ENCODE data around the gene TAF1C. TPM values are rescaled to one million over a fixed set of nuclear protein-coding genes. Genes with fewer than 3 reads are reported as not detected.
"Not testable (repeated sequence)": the region's sequence is repeated elsewhere in the genome, so short reads cannot be mapped to it uniquely, and the experiment has no call there.

Gene TAF1C
- total RNA-seq, 1 donor from 2014 or later: 14.1 TPM

DNA sequence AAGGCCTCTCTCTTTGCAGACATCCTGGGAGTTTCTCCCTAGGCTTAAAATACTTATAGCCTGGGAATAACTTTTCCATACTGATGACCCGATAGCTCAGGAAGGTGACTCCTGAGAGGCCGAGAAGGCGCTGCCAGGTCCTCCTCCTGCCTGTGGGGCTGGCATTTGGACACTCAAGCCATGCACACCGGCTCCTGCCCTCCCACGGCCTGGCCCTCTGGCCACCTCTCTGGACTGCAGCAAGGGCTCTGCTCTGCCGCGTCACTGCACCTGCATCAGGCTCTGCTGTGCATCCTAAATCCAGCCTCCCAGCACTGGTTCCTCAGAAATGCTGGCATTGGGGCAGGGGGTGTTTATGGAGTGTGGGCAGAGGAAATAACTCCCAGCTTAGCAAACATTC, 38.7 kb upstream of the TAF1C start:
- Histone ChIP-seq H3K27me3 (ENCODE audit: control insufficient read depth in 3 of 3, insufficient read depth in 3 of 3, low read length in 3 of 3) (no peaks in the 10 kb centered on the region), H3K9ac (ENCODE audit: low read depth in 1 of 3, low read length in 3 of 3) (no peak overlapping the region), H3K4me3 (ENCODE audit: low read length in 3 of 3) (no peak overlapping the region), H3K27ac (ENCODE audit: low read depth, low read length) (no peak overlapping the region), H3K4me1 (ENCODE audit: control insufficient read depth in 3 of 3, insufficient read depth in 3 of 3, low read length in 3 of 3) (peaks cover 7 to 10% (median 10%) of the 10 kb centered on the region in 3 donors), H3K9me3 (ENCODE audit: control insufficient read depth in 3 of 3, low read length in 3 of 3) (no peaks in the 10 kb centered on the region), H3K36me3 (ENCODE audit: control insufficient read depth in 3 of 3, insufficient read depth in 3 of 3, low read length in 3 of 3) (no peaks in the 10 kb centered on the region)

DNA sequence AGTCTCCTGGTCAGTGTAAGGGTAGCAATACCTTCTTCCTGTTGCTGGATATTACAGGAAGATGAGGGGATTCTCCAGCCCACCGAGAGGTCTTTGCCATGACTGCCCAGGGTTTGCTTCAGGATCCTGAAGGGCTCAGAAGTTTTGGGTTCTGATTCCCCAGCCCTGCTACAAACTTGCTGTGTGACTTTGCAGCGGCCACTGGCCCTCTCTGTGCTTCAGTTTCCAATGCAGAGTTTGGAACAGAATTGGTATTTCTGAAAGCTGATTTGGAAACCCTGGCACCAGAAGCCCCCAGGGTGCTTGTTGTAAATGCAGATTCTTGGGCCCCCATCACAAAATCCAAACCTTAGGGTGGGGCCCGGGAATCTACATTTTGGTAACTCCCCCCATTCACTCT, 38.3 kb upstream of the TAF1C start:
- H3K9me3 ChIP-seq (ENCODE audit: control insufficient read depth in 3 of 3, low read length in 3 of 3): no peaks in the 10 kb centered on the region
- no peaks in the 10 kb centered on the region for H3K36me3 ChIP-seq (ENCODE audit: control insufficient read depth in 3 of 3, insufficient read depth in 3 of 3, low read length in 3 of 3)
- no peaks in the 10 kb centered on the region for H3K27me3 ChIP-seq (ENCODE audit: control insufficient read depth in 3 of 3, insufficient read depth in 3 of 3, low read length in 3 of 3)
- H3K4me1 ChIP-seq (ENCODE audit: control insufficient read depth in 3 of 3, insufficient read depth in 3 of 3, low read length in 3 of 3): peaks cover 7 to 10% (median 10%) of the 10 kb centered on the region in 3 donors
- no peak overlapping the region for H3K27ac ChIP-seq (ENCODE audit: low read depth, low read length)
- H3K9ac ChIP-seq (ENCODE audit: low read depth in 1 of 3, low read length in 3 of 3): no peak overlapping the region
- no peak overlapping the region for H3K4me3 ChIP-seq (ENCODE audit: low read length in 3 of 3)

DNA sequence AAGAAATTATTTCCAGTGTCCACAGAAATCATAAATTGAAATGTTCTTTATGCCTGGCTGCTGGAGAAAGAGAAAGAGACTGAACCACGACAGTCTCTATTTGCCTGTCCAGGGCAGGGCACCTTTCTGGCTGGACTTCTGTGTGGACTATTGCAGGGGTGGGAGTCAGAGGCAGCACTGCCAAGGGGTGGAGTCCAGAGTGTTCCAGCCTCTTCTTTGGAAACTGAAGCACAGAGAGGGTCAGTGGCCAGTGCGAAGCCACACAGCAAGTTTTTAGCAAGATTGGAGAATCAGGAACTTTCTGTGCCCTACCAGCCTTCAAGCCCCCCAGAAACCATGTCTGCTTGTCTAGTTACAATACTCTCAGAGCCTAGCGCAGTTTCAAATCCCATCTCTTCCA, 37.7 kb upstream of the TAF1C start:
- H3K4me3 ChIP-seq (ENCODE audit: low read length in 3 of 3): no peak overlapping the region
- no peaks in the 10 kb centered on the region for H3K36me3 ChIP-seq (ENCODE audit: control insufficient read depth in 3 of 3, insufficient read depth in 3 of 3, low read length in 3 of 3)
- H3K9me3 ChIP-seq (ENCODE audit: control insufficient read depth in 3 of 3, low read length in 3 of 3): no peaks in the 10 kb centered on the region
- no peak overlapping the region for H3K9ac ChIP-seq (ENCODE audit: low read depth in 1 of 3, low read length in 3 of 3)
- peaks cover 7 to 10% (median 10%) of the 10 kb centered on the region in 3 donors for H3K4me1 ChIP-seq (ENCODE audit: control insufficient read depth in 3 of 3, insufficient read depth in 3 of 3, low read length in 3 of 3)
- no peaks in the 10 kb centered on the region for H3K27me3 ChIP-seq (ENCODE audit: control insufficient read depth in 3 of 3, insufficient read depth in 3 of 3, low read length in 3 of 3)
- H3K27ac ChIP-seq (ENCODE audit: low read depth, low read length): no peak overlapping the region

DNA sequence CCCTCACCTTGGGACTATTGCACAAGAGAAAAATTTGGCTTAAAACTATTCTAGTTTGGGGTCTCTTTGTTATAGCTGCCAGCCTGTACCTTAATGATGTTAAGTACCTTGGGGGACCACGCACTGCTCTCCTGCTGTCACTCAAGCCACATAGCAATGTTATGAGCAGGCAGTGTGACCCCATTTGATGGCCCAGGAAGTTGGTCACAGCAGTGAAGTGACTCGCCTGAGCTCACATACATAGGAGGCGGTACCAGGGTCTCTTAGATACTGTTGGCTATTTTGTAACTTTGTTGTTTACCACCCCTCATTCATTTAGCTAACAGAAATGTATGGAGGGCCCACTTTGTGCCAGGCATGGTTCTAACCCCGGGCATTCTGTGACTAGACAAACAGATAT, 36.6 kb upstream of the TAF1C start:
- Histone ChIP-seq H3K9me3 (ENCODE audit: control insufficient read depth in 3 of 3, low read length in 3 of 3) (no peaks in the 10 kb centered on the region), H3K9ac (ENCODE audit: low read depth in 1 of 3, low read length in 3 of 3) (no peak overlapping the region), H3K27me3 (ENCODE audit: control insufficient read depth in 3 of 3, insufficient read depth in 3 of 3, low read length in 3 of 3) (no peaks in the 10 kb centered on the region), H3K27ac (ENCODE audit: low read depth, low read length) (no peak overlapping the region), H3K4me3 (ENCODE audit: low read length in 3 of 3) (no peak overlapping the region), H3K36me3 (ENCODE audit: control insufficient read depth in 3 of 3, insufficient read depth in 3 of 3, low read length in 3 of 3) (no peaks in the 10 kb centered on the region), H3K4me1 (ENCODE audit: control insufficient read depth in 3 of 3, insufficient read depth in 3 of 3, low read length in 3 of 3) (peaks cover 6 to 7% (median 7%) of the 10 kb centered on the region in 3 donors)

DNA sequence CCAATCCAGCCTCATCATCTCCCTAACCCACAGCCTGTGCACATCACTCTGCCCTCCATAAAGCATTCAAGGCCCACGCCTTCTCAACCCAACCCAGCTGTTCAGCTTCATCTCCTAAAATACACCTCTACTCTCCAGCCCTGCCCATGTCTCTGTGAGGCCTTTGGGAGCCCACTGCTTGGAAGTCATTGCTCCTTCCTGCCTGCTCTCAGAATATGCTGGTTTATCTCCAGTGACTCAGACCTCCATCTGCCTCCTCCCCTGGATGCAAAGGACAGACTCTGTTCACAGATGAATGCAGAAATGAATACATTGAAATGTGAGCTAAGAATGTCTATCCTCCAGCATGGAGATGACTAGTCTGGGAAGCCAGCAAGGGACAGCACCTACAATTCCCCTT, 34.0 kb upstream of the TAF1C start:
- Histone ChIP-seq H3K27ac (ENCODE audit: low read depth, low read length) (no peak overlapping the region), H3K27me3 (ENCODE audit: control insufficient read depth in 3 of 3, insufficient read depth in 3 of 3, low read length in 3 of 3) (no peaks in the 10 kb centered on the region), H3K4me3 (ENCODE audit: low read length in 3 of 3) (no peak overlapping the region), H3K4me1 (ENCODE audit: control insufficient read depth in 3 of 3, insufficient read depth in 3 of 3, low read length in 3 of 3) (no peaks in the 10 kb centered on the region), H3K9me3 (ENCODE audit: control insufficient read depth in 3 of 3, low read length in 3 of 3) (no peaks in the 10 kb centered on the region), H3K36me3 (ENCODE audit: control insufficient read depth in 3 of 3, insufficient read depth in 3 of 3, low read length in 3 of 3) (no peaks in the 10 kb centered on the region), H3K9ac (ENCODE audit: low read depth in 1 of 3, low read length in 3 of 3) (no peak overlapping the region)

DNA sequence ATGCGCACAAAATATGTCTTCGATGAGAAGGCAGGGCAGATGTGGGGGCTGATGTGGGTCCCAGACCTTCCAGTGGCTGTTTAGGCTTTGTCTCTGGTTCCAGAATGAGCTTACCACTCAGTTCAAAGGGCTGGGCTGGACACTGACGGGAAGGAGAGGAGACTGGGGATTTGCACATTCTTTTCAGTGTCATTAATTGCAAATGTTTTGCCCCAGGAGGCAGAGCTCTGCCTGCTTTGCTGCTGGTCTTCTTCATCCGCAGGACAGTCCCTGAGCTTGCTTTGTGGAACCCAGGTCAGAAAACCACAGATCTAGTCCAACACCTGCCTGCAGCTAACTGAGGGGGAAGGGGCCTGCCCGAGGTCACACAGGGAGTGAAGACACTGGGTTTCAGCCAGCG, 32.1 kb upstream of the TAF1C start:
- no peaks in the 10 kb centered on the region for H3K36me3 ChIP-seq (ENCODE audit: control insufficient read depth in 3 of 3, insufficient read depth in 3 of 3, low read length in 3 of 3)
- H3K27ac ChIP-seq (ENCODE audit: low read depth, low read length): no peak overlapping the region
- H3K4me1 ChIP-seq (ENCODE audit: control insufficient read depth in 3 of 3, insufficient read depth in 3 of 3, low read length in 3 of 3): peaks cover 3 to 14% (median 9%) of the 10 kb centered on the region in 3 donors
- H3K27me3 ChIP-seq (ENCODE audit: control insufficient read depth in 3 of 3, insufficient read depth in 3 of 3, low read length in 3 of 3): no peaks in the 10 kb centered on the region
- no peak overlapping the region for H3K9ac ChIP-seq (ENCODE audit: low read depth in 1 of 3, low read length in 3 of 3)
- H3K9me3 ChIP-seq (ENCODE audit: control insufficient read depth in 3 of 3, low read length in 3 of 3): no peaks in the 10 kb centered on the region
- H3K4me3 ChIP-seq (ENCODE audit: low read length in 3 of 3): no peak overlapping the region

DNA sequence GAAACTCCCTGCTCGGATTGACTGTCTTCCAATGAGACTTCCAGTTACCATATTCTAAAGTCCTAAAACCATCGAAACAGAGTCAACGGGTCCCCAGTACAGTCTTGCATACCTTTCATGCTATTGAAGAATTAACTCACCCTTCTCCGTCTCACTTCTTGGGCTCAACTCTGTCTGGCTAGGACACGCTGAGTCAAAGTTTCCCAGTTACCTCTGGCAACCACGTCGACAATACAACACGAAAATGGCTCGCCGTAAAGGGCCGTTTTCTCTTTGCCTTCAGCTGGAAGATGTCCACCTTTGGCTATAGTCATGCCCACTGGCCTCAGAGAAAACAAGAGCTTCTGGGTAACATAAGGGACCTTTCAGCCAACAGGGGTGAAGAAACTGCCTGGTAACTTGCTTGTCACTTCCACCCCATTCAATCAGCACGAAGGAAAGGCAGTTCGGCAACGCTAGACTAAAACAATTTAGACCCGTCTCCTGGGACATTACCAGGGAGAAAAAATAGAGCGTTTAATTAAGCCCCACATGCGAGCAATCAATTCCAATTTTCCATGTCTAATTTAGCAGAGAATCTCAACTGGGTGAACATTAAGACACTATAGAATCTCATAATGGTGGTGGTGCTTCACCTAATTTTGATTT, 31.4 kb upstream of the TAF1C start:
- H3K27me3 ChIP-seq (ENCODE audit: control insufficient read depth in 3 of 3, insufficient read depth in 3 of 3, low read length in 3 of 3): no peaks in the 10 kb centered on the region

DNA sequence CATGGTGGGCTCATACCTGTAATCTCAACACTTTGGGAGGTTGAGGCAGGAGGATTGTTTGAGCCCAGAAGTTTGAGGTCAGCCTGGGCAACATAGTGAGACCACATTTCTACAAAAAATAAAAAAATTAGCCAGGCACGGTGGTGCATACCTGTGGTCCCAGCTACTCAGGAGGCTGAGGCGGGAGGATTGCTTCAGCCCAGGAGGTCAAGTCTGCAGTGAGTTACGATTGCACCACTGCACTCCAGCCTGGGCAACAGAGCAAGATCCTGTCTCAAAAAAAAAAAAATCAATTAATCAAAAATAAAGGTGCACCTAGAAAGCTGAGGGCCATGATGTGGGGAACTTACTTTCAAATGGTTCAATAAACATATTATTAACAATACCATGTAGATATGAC, 29.3 kb upstream of the TAF1C start:
- not testable (repeated sequence) for H3K36me3 ChIP-seq (ENCODE audit: control insufficient read depth in 3 of 3, insufficient read depth in 3 of 3, low read length in 3 of 3); H3K27me3 ChIP-seq (ENCODE audit: control insufficient read depth in 3 of 3, insufficient read depth in 3 of 3, low read length in 3 of 3)

More for the DNA sequence above, 31.4 kb upstream of the TAF1C start:
- Histone ChIP-seq H3K9me3 (ENCODE audit: control insufficient read depth in 3 of 3, low read length in 3 of 3) (no peaks in the 10 kb centered on the region), H3K4me3 (ENCODE audit: low read length in 3 of 3) (no peak overlapping the region), H3K9ac (ENCODE audit: low read depth in 1 of 3, low read length in 3 of 3) (no peak overlapping the region), H3K36me3 (ENCODE audit: control insufficient read depth in 3 of 3, insufficient read depth in 3 of 3, low read length in 3 of 3) (no peaks in the 10 kb centered on the region), H3K27ac (ENCODE audit: low read depth, low read length) (no peak overlapping the region), H3K4me1 (ENCODE audit: control insufficient read depth in 3 of 3, insufficient read depth in 3 of 3, low read length in 3 of 3) (peaks cover 3 to 15% (median 9%) of the 10 kb centered on the region in 3 donors)

DNA sequence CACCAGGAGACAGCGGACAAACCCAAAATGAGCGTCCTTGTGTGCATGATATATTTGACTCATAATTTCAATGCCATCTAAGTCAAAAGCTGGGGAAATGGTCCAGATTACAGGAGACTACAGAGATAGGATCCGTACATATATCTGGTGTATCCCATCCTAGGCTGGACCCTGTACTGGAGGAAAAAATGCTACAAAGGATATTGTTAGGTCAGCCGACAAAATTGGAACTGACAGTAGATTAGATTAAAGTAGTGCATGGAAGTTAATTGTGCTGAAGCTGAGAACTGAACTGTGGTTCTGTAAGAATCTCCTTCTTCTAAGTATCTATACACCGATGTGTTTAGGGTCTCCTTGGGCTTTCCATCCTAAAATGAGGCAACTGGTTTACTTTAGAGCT, 28.7 kb upstream of the TAF1C start:
- Histone ChIP-seq H3K27ac (ENCODE audit: low read depth, low read length) (no peak overlapping the region), H3K36me3 (ENCODE audit: control insufficient read depth in 3 of 3, insufficient read depth in 3 of 3, low read length in 3 of 3) (no peaks in the 10 kb centered on the region), H3K4me1 (ENCODE audit: control insufficient read depth in 3 of 3, insufficient read depth in 3 of 3, low read length in 3 of 3) (peaks cover 3 to 15% (median 9%) of the 10 kb centered on the region in 3 donors), H3K27me3 (ENCODE audit: control insufficient read depth in 3 of 3, insufficient read depth in 3 of 3, low read length in 3 of 3) (no peaks in the 10 kb centered on the region), H3K9me3 (ENCODE audit: control insufficient read depth in 3 of 3, low read length in 3 of 3) (no peaks in the 10 kb centered on the region), H3K4me3 (ENCODE audit: low read length in 3 of 3) (no peak overlapping the region), H3K9ac (ENCODE audit: low read depth in 1 of 3, low read length in 3 of 3) (no peak overlapping the region)

More for the DNA sequence above, 29.3 kb upstream of the TAF1C start:
- not testable (repeated sequence) for H3K4me3 ChIP-seq (ENCODE audit: low read length in 3 of 3); H3K27ac ChIP-seq (ENCODE audit: low read depth, low read length); H3K9ac ChIP-seq (ENCODE audit: low read depth in 1 of 3, low read length in 3 of 3); H3K9me3 ChIP-seq (ENCODE audit: control insufficient read depth in 3 of 3, low read length in 3 of 3)
- H3K4me1 ChIP-seq (ENCODE audit: control insufficient read depth in 3 of 3, insufficient read depth in 3 of 3, low read length in 3 of 3): peaks cover 3 to 15% (median 9%) of the 10 kb centered on the region in 3 donors

DNA sequence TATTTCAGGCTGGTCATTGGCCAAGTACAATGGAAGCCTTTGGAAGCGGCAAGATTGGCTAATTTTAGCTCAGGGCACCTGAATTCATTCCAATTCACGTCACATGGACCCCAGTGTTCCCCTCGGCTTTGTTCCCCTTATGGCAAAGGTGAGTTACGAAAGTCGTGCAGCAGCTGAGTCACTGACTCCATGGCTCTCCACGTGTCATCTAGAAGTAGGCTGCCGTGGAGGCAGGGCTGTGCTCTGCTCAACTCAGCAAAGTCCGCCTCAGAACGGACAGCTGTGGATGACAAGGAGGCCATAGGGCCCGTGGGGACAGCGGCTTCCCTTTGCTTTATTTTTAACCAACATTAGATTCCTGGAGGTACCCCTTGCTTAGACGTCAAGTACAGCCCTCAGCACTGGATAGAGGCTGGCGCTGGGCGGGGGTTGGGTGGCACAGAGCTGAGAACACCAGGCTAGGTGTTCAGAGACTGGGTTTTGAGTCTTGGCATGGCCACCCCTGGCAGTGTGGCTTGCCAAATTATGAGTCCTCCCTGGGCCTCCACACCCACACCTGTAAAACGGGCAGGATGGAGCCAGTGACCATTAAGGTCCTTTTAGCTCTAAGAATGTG, 27.7 kb upstream of the TAF1C start:
- Histone ChIP-seq H3K36me3 (ENCODE audit: control insufficient read depth in 3 of 3, insufficient read depth in 3 of 3, low read length in 3 of 3) (no peaks in the 10 kb centered on the region), H3K9me3 (ENCODE audit: control insufficient read depth in 3 of 3, low read length in 3 of 3) (no peaks in the 10 kb centered on the region), H3K4me1 (ENCODE audit: control insufficient read depth in 3 of 3, insufficient read depth in 3 of 3, low read length in 3 of 3) (peaks cover 3 to 15% (median 9%) of the 10 kb centered on the region in 3 donors), H3K27ac (ENCODE audit: low read depth, low read length) (peak overlapping the region; percentile 54), H3K9ac (ENCODE audit: low read depth in 1 of 3, low read length in 3 of 3) (no peak overlapping the region), H3K4me3 (ENCODE audit: low read length in 3 of 3) (peak overlapping the region in 2 of 3 donors; percentile 29 to 35), H3K27me3 (ENCODE audit: control insufficient read depth in 3 of 3, insufficient read depth in 3 of 3, low read length in 3 of 3) (no peaks in the 10 kb centered on the region)

Data from skeletal muscle tissue (tissue), 4 donors.